ENCODE results near the gene ANKRD44.

Gene ANKRD44

GRCh38 chr2:197182668-197183067 is 127.9 kb downstream of the ANKRD44 start:
- Histone ChIP-seq H3K27ac (ENCODE audit: low read length) (no peak overlapping the region), H3K79me2 (ENCODE audit: insufficient read depth, low read length) (no peaks in the 10 kb centered on the region; the same call in 1 of the 2 replicates), H3K4me1 (ENCODE audit: insufficient read depth, low read length) (no peaks in the 10 kb centered on the region), H3K9me3 (ENCODE audit: insufficient read depth, low read length, severe bottlenecking) (no peaks in the 10 kb centered on the region), H3K4me2 (ENCODE audit: insufficient read depth, low read length) (no peak overlapping the region), H3K36me3 (ENCODE audit: insufficient read depth, low read length) (peaks cover 5% of the 10 kb centered on the region), H2AFZ (ENCODE audit: low read depth, low read length) (no peak overlapping the region), H3K4me3 (ENCODE audit: low read depth in 1 of 2, low read length in 2 of 2) (no peak overlapping the region), H4K20me1 (ENCODE audit: insufficient read depth, low read length) (no peaks in the 10 kb centered on the region), H3K9ac (ENCODE audit: low read depth, low read length) (no peak overlapping the region), H3K27me3 (ENCODE audit: insufficient read depth, low read length, poor library complexity) (no peaks in the 10 kb centered on the region)
- no peak for DNase-seq
- no peak for TF ChIP-seq CTCF (IDR thresholded peaks at IDR 0.05; ENCODE audit: borderline replicate concordance, extremely low read depth, low read length, poor library complexity, severe bottlenecking)
- TF ChIP-seq EZH2 (IDR thresholded peaks at IDR 0.05; ENCODE audit: borderline replicate concordance, low read depth, low read length, severe bottlenecking) = no peak
- no peak for ATAC-seq (ENCODE audit: insufficient read depth, low read depth)

- no peaks in the 10 kb centered on the region for H3K4me1 ChIP-seq (ENCODE audit: insufficient read depth, low read length)
- no peak overlapping the region for H3K27ac ChIP-seq (ENCODE audit: low read length)
- TF ChIP-seq EZH2 (IDR thresholded peaks at IDR 0.05; ENCODE audit: borderline replicate concordance, low read depth, low read length, severe bottlenecking) (no peak), CTCF (IDR thresholded peaks at IDR 0.05; ENCODE audit: borderline replicate concordance, extremely low read depth, low read length, poor library complexity, severe bottlenecking) (no peak)
- H3K9me3 ChIP-seq (ENCODE audit: insufficient read depth, low read length, severe bottlenecking) = no peaks in the 10 kb centered on the region
- no peaks in the 10 kb centered on the region for H3K79me2 ChIP-seq (ENCODE audit: insufficient read depth, low read length)
- H2AFZ ChIP-seq (ENCODE audit: low read depth, low read length) = no peak overlapping the region
- H4K20me1 ChIP-seq (ENCODE audit: insufficient read depth, low read length) = no peaks in the 10 kb centered on the region
- H3K36me3 ChIP-seq (ENCODE audit: insufficient read depth, low read length) = peaks cover 5% of the 10 kb centered on the region
- no peak for ATAC-seq (ENCODE audit: insufficient read depth, low read depth)
- no peak overlapping the region for H3K9ac ChIP-seq (ENCODE audit: low read depth, low read length)
- H3K4me2 ChIP-seq (ENCODE audit: insufficient read depth, low read length) = no peak overlapping the region
- H3K4me3 ChIP-seq (ENCODE audit: low read depth in 1 of 2, low read length in 2 of 2) = no peak overlapping the region
- no peak for DNase-seq
- no peaks in the 10 kb centered on the region for H3K27me3 ChIP-seq (ENCODE audit: insufficient read depth, low read length, poor library complexity)
Measured at GRCh38 chr2:197181491-197181890, 129.1 kb downstream of the ANKRD44 start.

GRCh38 chr2:197179744-197180498 is 130.7 kb downstream of the ANKRD44 start:
- Histone ChIP-seq H3K27ac (ENCODE audit: low read length) (no peak overlapping the region), H4K20me1 (ENCODE audit: insufficient read depth, low read length) (no peaks in the 10 kb centered on the region), H3K79me2 (ENCODE audit: insufficient read depth, low read length) (no peaks in the 10 kb centered on the region), H3K4me3 (ENCODE audit: low read depth in 1 of 2, low read length in 2 of 2) (no peak overlapping the region), H3K4me1 (ENCODE audit: insufficient read depth, low read length) (no peaks in the 10 kb centered on the region), H3K36me3 (ENCODE audit: insufficient read depth, low read length) (peaks cover 1% of the 10 kb centered on the region), H3K27me3 (ENCODE audit: insufficient read depth, low read length, poor library complexity) (no peaks in the 10 kb centered on the region), H3K9me3 (ENCODE audit: insufficient read depth, low read length, severe bottlenecking) (no peaks in the 10 kb centered on the region), H3K4me2 (ENCODE audit: insufficient read depth, low read length) (no peak overlapping the region), H2AFZ (ENCODE audit: low read depth, low read length) (no peak overlapping the region), H3K9ac (ENCODE audit: low read depth, low read length) (no peak overlapping the region)
- ATAC-seq (ENCODE audit: insufficient read depth, low read depth) = no peak
- no peak for DNase-seq
- TF ChIP-seq CTCF (IDR thresholded peaks at IDR 0.05; ENCODE audit: borderline replicate concordance, extremely low read depth, low read length, poor library complexity, severe bottlenecking) (no peak), EZH2 (IDR thresholded peaks at IDR 0.05; ENCODE audit: borderline replicate concordance, low read depth, low read length, severe bottlenecking) (no peak)
